ENCODE measurements around the gene SPDYE4.

Gene SPDYE4

DNA sequence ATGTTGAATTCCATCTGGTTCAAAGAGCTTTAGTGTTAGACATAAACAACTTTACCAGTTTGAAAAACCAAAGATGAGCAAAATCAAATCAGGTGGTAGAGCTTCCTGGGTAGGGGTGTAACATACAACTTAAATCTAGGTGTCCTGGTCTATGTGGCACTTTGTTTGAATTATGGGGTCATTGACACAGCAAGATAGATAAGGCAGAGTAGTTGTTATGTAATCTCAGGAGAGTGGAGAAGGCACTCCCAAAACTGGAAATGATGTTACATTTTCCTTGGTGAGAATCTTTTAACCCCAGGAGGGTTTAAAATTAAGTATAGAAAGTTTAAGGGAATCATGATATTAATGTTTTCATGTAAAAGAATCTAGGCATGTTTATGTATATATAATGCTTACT lies 45.6 kb downstream of the SPDYE4 start:
- no peak for DNase-seq (ENCODE audit: low spot score)

DNA sequence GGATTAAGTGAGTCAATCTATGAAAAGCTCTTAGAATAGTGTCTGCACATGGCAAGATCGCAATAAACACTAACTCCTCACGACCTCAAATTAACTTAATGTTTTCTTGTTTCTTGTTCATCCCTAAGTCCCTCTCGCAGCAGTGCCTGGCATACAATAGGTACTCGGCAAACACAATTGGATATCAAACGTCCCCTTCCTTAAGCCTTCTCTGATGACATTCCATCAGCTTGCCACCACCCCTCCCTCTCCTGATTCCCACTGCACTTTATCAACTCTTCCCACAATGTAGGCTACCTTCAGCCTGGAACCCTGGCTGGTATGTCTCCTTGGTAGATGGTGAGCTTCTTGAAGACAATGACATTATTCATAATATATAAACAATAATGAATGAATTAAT lies 47.1 kb downstream of the SPDYE4 start:
- no peak for DNase-seq (ENCODE audit: low spot score)

DNA sequence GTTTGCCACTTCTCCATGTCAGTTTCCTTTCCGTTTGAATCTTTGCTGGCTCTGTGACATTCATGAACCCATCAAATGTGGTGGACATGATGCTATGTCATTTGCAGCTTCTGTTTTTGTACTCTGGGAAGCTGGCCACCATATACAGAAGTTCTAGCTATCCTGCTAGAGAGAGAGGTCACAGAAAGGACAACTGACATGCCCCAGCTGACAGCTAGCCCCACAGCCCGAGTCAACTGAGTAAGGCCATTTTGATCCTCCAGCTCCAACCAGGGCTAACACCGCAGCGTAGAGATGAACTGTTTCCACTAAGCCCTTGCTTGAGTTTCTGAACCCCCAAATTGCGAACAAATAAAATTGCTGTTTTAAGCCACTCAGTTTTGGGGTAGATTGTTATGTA lies 47.5 kb downstream of the SPDYE4 start:
- DNase-seq (ENCODE audit: low spot score): no peak

DNA sequence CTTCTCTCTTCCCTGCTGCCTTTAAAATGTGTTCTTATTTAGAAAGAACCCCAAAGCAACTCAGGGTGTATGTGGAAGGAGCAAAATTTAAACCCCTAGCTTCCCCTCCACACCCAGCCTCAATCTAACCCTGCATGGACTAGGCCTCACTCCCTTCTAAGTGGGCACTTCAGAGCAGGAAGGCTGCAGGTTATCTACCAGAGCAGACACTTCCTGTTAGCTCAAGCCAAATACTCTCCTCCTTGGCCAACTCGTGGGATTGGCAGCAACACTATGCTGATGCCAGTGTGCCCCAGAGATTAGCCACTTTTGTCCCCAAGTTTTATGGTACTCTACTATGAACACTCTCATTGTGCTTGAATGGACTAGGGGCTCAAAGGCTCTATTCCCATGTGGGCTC lies 49.3 kb downstream of the SPDYE4 start:
- DNase-seq (ENCODE audit: low spot score): no peak

DNA sequence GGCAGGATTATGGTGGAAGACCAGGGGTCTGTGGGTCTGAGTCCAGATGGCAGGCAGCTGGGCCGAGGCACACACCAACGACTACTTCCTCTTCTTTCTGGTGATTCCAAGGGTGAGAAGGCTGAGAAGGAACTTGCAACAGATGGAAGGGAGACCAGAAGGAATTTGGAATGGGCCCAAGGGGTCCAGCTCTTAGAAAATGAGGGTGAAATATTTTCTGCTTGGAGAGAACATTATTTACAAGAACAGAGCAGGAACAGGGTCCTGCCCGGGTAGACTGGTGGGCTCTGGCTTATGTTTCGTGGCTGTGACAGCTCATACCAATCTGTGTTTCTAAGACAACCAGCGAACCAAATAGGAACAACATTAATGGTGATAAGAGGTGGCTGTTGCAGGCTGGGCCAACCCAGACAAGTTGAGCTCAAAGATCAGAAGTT lies 50.3 kb downstream of the SPDYE4 start:
- no peak for DNase-seq (ENCODE audit: low spot score)

DNA sequence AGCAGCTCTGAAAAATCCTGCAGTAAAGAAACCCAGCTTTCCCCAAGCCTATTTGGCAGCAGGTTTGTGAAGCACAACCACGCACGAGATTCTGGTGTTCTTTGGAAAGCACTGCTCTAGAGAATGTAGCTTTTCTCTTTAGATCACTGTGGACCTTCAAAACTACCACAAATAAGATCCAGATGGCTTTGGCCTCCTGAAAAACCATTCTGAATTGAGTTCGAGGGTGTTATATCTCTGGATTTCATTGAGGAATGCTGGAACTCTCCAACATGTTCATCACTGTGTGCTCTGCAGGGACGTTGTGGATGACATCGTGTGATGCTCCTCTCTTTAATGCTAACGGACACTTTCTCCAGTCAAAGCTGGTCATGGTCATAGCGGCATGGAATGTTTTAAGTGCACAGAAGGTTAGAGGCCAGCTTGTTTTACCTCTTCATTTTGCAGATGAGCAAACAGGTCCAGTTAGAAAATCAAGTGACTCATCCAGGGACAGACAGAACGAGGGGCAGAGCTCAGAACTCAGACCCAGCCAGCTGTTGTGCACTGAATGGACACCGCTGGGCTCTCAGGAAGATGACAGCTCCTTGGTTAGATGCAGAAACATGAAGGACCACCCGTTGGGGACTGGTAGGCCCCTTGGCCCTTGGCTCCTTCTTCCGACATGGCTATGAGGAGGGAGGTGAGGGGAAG lies 50.9 kb downstream of the SPDYE4 start:
- DNase-seq (ENCODE audit: low spot score): no peak

DNA sequence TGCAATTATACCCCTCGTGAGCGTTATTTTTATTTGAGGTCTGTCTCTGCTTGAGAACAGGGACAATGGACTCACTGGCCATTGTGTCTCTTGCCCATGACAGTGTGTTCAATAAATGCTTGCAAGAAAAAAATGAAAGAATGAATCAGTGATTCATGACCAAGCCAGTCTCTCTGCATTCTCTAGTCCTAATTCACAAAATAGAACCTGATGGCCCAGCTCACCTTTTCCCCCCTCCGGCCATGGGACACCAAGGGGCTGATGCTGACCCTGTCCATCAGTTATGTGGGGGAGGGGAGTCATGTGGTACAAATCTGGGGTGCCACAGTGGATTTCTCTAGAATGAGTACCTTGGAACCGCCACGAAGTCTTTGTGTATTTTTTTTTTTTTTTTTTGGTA lies 51.9 kb downstream of the SPDYE4 start:
- no peak for DNase-seq (ENCODE audit: low spot score)

DNA sequence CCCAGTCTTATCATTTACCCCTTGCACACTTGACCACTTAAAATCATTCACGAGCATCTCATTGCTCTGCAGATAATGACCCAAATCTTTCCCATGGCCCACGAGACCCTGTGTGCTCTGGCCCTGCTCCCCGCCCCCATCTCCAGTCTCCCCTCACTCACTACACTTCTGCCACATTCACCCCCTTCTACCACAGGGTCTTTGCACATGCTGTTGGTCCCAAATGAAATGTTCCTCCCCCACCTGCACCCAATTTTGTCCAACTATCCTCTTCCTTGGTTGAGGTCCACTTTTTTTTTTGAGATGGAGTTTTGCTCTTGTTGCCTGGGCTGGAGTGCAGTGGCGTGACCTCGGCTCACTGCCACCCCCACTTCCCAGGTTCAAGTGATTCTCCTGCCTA lies 52.9 kb downstream of the SPDYE4 start:
- DNase-seq (ENCODE audit: low spot score): no peak

DNA sequence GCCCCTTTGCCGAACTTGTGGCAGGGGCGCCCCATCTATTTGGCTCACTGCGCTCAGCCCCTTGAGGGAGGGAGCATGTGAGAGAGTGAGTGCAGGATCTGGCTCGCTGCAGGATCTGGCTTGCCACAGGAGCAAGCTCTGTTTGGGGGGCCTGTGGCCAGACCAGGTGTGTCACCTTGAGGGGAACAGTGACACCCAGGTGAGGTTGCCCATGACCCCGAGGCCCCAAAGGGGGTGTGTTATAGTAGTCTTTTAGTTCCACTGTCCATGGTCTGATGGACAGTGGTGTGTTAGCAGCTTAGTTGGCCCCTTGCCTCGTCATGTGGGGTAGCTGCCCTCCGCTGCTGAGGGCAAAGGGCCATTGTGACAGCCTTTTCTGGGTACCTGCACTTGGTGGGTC lies 55.3 kb downstream of the SPDYE4 start:
- no peak for DNase-seq (ENCODE audit: low spot score)

DNA sequence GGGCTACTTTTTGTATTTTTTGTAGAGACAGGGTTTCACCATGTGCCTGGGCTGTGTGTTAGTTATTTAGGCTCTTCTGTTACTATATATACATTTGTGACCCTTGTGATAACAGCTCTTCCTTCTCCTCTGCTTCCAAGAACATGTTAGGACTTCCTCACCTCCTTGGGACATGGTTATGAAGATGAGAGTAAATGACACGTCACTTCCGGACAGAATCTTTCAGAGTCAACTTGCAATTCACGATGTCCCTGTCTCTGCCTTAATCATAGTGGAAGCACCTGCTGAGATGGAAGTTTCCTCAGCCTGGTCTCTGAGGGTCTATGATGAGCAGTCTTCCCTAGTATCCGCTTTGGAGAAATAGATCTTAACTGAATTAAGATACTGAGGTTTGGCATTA lies 56.6 kb downstream of the SPDYE4 start:
- DNase-seq (ENCODE audit: low spot score): no peak

DNA sequence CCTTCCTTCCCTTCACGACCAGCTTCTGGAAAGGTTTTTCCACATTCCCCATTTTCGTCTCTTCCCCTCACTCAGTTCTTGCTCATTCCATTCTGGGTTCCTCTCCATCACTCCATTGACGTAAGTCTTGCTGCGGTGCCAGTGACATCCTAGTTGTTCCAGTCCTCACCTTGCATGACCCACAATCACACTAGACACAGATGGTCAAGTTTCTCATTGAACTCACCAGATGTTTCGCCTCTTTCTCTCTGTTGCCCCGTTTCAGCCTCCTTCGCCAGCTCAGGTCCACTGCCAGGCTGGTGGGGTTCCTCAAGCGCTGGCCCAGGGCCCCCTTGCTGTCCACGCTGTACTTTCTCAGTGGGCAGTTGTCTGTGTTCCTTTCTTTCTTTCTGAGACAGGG lies 57.1 kb downstream of the SPDYE4 start:
- DNase-seq (ENCODE audit: low spot score): no peak
